Stimulated activated CD4-positive, alpha-beta T cell treated with anti-CD3 and anti-CD28 coated beads, Interleukin-15, amount 100 ng/mL, for 48 hours (primary cell): ENCODE results near the gene TBC1D9.
A peak's percentile ranks its signal among the peaks of the same experiment; 100 is the strongest.

Experiments
- DNase-seq, 2 donors: peaks; one replicate each; pipeline ENCODE4 v3.0.0-alpha.2; 2020; ENCODE audit warnings: low read depth in 2 of 2

TBC1D9 gene

GRCh38 chr4:140648716-140649308 is 107.4 kb downstream of the TBC1D9 start:
- no peak for DNase-seq

- DNase-seq = no peak
Measured at GRCh38 chr4:140645614-140646412, 110.4 kb downstream of the TBC1D9 start.

- DNase-seq = no peak
Measured at GRCh38 chr4:140645196-140645595, 111.0 kb downstream of the TBC1D9 start.

GRCh38 chr4:140644470-140645185 is 111.6 kb downstream of the TBC1D9 start:
- DNase-seq = no peak

GRCh38 chr4:140643571-140644055 is 112.6 kb downstream of the TBC1D9 start:
- no peak for DNase-seq

GRCh38 chr4:140642674-140643437 is 113.3 kb downstream of the TBC1D9 start:
- DNase-seq = no peak

GRCh38 chr4:140641789-140642439 is 114.3 kb downstream of the TBC1D9 start:
- DNase-seq = no peak

GRCh38 chr4:140641105-140641555 is 115.1 kb downstream of the TBC1D9 start:
- no peak for DNase-seq

- no peak for DNase-seq
Measured at GRCh38 chr4:140640150-140640748, 115.9 kb downstream of the TBC1D9 start.

GRCh38 chr4:140639066-140639465 is 117.1 kb downstream of the TBC1D9 start:
- DNase-seq = no peak

GRCh38 chr4:140637836-140638235 is 118.3 kb downstream of the TBC1D9 start:
- peak; percentile 10 to 17 for DNase-seq

- DNase-seq = no peak
Measured at GRCh38 chr4:140635606-140636005, 120.6 kb downstream of the TBC1D9 start.

GRCh38 chr4:140633951-140634350 is 122.2 kb downstream of the TBC1D9 start:
- DNase-seq = no peak

GRCh38 chr4:140633124-140633523 is 123.1 kb downstream of the TBC1D9 start:
- DNase-seq = no peak

GRCh38 chr4:140630246-140630645 is 125.9 kb downstream of the TBC1D9 start:
- no peak for DNase-seq

- no peak for DNase-seq
Measured at GRCh38 chr4:140628016-140628415, 128.2 kb downstream of the TBC1D9 start.

- no peak for DNase-seq
Measured at GRCh38 chr4:140626661-140627376, 129.4 kb downstream of the TBC1D9 start.

GRCh38 chr4:140622333-140622958 is 133.7 kb downstream of the TBC1D9 start:
- no peak for DNase-seq

- no peak for DNase-seq
Measured at GRCh38 chr4:140621161-140621560, 135.0 kb downstream of the TBC1D9 start.
